Activated CD8-positive, alpha-beta memory T cell treated with anti-CD3 and anti-CD28 coated beads for 36 hours (primary cell): Measurements from ENCODE around the gene TOMM7. TPM values are rescaled to one million over a fixed set of nuclear protein-coding genes. Genes with fewer than 3 reads are reported as not detected.
"Not testable (repeated sequence)": the region's sequence is repeated elsewhere in the genome, so short reads cannot be mapped to it uniquely, and the experiment has no call there.

Experiments used
- CTCF ChIA-PET: fragments of 350-600 bp; sonication (Branson Sonifier 250); formaldehyde crosslinking; loops from one replicate; lab custom pipeline; 2021; ENCODE audit warnings: antibody characterized with exemption; lab: Charles Lee
- POLR2A ChIA-PET: fragments of 350-600 bp; sonication (Branson Sonifier 250); formaldehyde crosslinking; loops from one replicate; lab custom pipeline; 2021; ENCODE audit warnings: antibody characterized with exemption; lab: Charles Lee
- total RNA-seq, 2 experiments: library from RNA; stranded (reverse); gene quantifications; one replicate each; pipeline ENCODE4 v1.2.3, GENCODE V29; 2021

TOMM7 gene
- total RNA-seq, 2 experiments from 2014 or later, result 240 to 259 TPM

DNA sequence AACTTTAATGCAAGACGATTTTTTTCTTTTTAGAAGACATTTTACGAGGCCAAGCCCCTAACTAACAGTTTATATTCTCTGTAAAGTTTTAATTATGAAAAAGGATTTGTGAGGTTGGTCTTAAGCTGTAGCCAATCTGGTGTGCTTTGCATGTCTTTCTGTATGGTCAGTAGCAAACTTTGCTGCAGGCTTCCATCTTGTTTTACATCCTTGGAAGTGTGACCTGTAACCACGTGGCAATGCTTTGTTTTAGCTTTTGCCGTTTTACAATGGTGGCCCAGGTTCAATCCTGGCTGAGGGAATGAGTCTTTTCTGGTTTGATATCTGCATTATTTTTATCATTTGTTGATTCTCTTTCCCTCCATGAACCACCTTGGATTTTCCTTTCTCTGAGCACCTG, 19.8 kb downstream of the TOMM7 start:
- POLR2A ChIA-PET, result not testable (repeated sequence)
- CTCF ChIA-PET, result interaction anchor here (1.1 kb wide), 1 partner anchor 253 kb away, joined by 3 read pairs; no protein-coding TSS in a partner anchor

- CTCF ChIA-PET, result no interaction called here
- POLR2A ChIA-PET, result no interaction called here
Measured at GRCh38 chr7:22802426-22802825, 20.2 kb downstream of the TOMM7 start.

GRCh38 chr7:22801912-22802311, 20.7 kb downstream of the TOMM7 start:
- ChIA-PET POLR2A (no interaction called here), CTCF (no interaction called here)

DNA sequence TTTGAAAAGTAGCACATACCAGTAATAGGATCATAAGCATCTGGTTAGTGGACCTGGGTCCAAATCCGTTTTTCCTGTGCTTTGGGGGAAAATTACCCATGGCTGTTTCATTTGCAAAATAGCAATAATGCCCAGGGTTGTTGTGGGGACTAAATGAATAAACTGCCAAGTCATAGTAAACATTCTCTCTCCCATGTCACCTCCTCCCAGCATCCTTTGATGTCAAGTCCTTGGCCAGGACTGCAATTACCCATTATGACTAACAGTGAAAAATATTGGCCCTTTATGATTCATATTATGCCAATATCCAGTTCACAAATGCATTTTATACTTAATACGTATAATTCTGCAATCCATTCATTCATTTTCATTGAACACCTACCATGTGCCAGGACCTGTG, 23.0 kb downstream of the TOMM7 start:
- ChIA-PET POLR2A (no interaction called here), CTCF (no interaction called here)

DNA sequence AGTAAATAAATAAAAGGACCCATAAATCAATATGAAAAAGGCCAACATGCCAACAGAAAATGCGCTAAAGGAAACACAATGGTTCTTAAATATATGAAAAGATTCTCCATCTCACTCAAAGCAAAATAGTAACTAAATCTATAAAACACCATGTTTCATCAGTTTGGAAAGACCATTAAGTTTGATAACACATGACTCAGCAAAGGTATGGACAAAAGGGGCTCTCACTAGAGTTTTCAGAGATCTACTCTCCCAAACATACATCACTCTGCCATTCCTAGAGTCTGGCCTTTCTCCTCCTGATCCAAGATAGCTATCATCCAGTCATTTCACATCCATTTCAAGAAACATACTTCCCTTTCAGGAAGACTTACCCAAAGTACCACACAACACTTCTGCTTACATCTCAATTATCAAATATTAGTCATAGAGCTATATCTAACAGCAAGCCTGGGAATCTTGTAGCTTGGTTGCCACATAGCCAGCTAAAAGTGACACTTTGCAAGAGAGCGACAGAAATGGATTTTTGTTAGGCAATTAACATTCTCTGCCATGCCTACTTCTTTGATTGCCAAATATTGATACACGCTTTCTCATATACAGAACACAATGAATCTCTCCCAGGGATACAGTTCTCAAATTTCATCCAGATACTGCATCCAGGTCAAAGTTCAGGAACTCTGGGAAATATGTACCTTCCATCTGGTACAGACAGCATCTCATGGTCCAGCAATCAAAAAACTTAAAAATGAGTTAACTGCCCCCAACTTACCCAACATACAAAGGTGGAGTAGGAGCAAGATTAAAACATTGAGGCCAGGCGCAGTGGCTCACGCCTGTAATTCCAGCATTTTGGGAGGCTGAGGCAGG, 28.8 kb downstream of the TOMM7 start:
- ChIA-PET POLR2A (no interaction called here), CTCF (no interaction called here)

GRCh38 chr7:22791204-22792158, 31.2 kb downstream of the TOMM7 start:
- ChIA-PET CTCF (interaction anchor here (1.1 kb wide), 1 partner anchor 9 kb away, joined by 3 read pairs; no protein-coding TSS in a partner anchor), POLR2A (no interaction called here)

GRCh38 chr7:22790640-22791039, 32.0 kb downstream of the TOMM7 start:
- CTCF ChIA-PET, POLR2A ChIA-PET: not testable (repeated sequence)

GRCh38 chr7:22787951-22788350, 34.7 kb downstream of the TOMM7 start:
- ChIA-PET CTCF (no interaction called here), POLR2A (no interaction called here)

DNA sequence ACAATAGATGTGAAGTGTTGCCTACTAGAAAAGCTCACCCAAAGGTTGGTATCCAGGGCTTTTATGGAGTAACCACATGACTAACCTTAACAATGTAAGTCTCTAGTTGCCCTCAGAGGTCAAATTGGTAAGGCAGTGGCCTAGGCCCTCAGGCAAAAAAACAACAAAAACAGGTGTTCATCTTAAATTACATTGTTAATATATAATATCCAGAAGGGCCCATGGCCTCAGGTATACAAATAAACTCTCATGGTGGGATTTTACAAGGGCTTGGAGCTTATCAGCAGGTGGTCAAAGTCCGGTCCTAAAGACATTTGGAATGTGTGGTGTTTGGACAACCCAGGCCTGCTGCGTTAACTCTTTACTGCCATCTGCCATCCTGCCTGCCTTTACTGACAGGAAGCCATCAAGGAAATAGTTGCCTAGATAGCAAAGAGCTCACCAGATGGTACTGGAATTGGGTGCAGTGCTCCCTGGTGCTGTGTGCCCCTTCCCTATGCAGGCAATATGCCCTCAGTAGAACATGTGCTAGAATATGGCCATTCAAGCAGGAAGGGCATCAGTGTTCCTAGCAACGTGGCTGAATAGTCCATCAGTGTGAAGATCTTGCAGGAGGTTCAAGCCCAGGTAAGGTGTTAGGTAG, 36.2 kb downstream of the TOMM7 start:
- ChIA-PET CTCF (no interaction called here), POLR2A (no interaction called here)

DNA sequence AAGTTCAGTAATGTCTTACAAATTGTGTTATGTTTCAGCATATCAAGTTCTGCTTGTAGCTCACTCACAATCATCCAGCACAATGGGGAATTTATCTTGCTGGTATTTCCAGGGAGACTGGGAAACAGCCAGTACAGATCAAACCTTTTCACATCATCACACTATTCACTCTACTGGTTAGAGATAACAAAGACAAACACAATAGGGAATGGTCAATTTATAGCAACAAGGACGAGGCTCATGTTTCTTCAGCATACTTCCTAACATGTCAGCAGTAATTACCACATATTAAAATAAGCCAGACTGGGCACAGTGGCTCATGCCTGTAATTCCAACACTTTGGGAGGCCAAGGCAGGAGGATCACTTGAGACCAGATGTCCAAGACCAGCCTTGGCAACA, 38.3 kb downstream of the TOMM7 start:
- POLR2A ChIA-PET, result no interaction called here
- CTCF ChIA-PET, result interaction anchor here (1.1 kb wide), 1 partner anchor 224 kb away, joined by 3 read pairs; no protein-coding TSS in a partner anchor

DNA sequence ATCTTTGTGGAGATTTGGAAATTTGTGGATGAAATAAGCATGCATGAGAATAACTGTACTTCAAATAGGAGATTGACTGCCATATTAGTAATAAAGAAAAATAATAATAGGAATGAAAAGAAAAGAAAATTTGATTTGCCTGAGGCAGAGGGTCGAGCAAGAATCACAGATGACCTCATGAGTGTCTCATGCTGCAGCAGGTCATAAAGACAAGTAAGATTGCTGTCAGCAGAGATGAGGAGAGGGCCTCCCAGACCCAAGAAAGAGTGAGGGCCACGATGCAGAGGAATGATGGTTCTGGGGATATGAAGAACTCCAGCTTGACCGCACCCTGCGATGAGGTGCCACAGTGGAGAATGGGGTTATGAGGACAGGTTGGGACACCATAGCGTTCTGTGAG, 39.2 kb downstream of the TOMM7 start:
- ChIA-PET CTCF (interaction anchor here (1.3 to 2.4 kb wide), 3 partner anchors 49 to 266 kb away, joined by 3 to 10 read pairs (median 3); no protein-coding TSS in a partner anchor), POLR2A (no interaction called here)

GRCh38 chr7:22782616-22783232, 39.9 kb downstream of the TOMM7 start:
- ChIA-PET POLR2A (no interaction called here), CTCF (interaction anchor here (0.7 to 2.4 kb wide), 9 partner anchors 9 to 273 kb away, joined by 3 to 10 read pairs (median 3); no protein-coding TSS in a partner anchor)

GRCh38 chr7:22781230-22781711, 41.4 kb downstream of the TOMM7 start:
- POLR2A ChIA-PET, result no interaction called here
- CTCF ChIA-PET, result interaction anchor here (2.4 kb wide), 1 partner anchor 223 kb away, joined by 10 read pairs; no protein-coding TSS in a partner anchor

DNA sequence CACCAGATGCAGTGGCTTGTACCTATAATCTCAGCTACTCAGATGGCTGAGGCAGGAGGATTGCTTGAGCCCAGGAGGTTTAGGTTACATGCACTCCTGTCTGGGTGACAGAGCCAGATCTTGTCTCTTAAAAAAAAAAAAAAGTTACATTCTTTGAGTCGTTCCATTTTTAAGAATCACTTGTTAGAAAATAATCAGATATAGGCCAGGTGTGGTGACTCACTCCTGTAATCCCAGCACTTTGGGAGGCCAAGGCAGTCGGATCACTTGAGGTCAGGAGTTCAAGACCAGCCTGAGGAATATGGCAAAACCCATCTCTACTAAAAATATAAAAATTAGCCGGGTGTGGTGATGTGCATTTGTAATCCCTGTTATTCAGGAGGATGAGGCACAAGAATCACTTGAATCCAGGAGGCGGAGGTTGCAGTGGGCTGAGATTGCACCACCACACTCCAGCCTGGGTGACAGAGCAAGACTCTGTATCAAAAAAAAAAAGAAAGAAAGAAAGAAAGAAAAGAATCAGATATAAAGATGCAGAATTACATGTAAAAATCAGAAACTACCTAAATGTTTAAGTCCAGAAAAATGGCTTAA, 42.8 kb downstream of the TOMM7 start:
- CTCF ChIA-PET, POLR2A ChIA-PET: not testable (repeated sequence)

- POLR2A ChIA-PET, result no interaction called here
- CTCF ChIA-PET, result no interaction called here
Measured at GRCh38 chr7:22776964-22777363, 45.7 kb downstream of the TOMM7 start.

GRCh38 chr7:22772885-22773284, 49.8 kb downstream of the TOMM7 start:
- CTCF ChIA-PET, result no interaction called here

DNA sequence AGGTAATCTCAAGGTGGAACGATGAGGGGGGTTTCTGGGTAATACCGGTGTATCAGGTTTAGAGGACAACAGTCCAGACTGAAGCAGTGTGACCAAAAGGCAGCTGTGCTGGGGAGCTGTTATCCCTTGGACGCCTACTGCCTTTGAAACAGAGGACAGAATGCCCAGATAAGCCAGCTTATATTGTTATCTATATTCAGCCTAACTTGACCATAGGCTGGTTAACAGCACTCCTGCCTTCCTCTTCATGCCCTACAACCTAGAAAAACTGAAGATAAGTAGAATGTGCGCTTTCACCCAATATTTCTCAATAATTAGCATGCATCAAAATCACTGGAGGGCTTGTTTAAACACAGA, 50.8 kb downstream of the TOMM7 start:
- POLR2A ChIA-PET, result no interaction called here
- CTCF ChIA-PET, result no interaction called here

More at GRCh38 chr7:22772885-22773284, 49.8 kb downstream of the TOMM7 start:
- POLR2A ChIA-PET, result no interaction called here

GRCh38 chr7:22771194-22771871, 51.3 kb downstream of the TOMM7 start:
- POLR2A ChIA-PET, result no interaction called here

More at GRCh38 chr7:22771194-22771871, 51.3 kb downstream of the TOMM7 start:
- CTCF ChIA-PET, result no interaction called here
